NCI-H2107 treated with DMSO at 0.1 percent for 48 hours (cell line): ENCODE measurements around the gene CACNG4.

ENCODE experiments used
- DNase-seq: peaks from one replicate; lab custom pipeline; 2025; ENCODE audit not compliant: unreplicated experiment; lab: John Stamatoyannopoulos, UW

Gene CACNG4

DNA sequence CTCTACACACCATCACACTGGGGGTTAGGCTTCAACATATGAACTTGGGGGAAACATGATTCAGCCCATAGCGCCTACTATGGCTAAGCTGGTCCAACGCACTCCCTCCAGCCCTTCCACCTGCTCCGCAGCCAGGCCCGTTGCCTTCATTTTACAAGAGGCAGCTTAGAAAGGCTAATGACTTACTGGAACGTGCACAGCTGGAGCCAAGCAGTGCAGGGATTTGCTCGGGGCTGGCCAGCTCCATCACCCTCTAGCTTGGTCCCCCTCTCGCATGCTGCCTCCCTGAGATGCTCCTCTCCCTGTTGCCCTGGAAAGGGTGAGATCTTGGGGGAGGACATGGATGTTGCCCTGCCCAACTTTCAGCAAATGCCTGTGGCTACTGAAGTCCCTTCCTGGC is 77.0 kb downstream of the CACNG4 start:
- no peak for DNase-seq

DNA sequence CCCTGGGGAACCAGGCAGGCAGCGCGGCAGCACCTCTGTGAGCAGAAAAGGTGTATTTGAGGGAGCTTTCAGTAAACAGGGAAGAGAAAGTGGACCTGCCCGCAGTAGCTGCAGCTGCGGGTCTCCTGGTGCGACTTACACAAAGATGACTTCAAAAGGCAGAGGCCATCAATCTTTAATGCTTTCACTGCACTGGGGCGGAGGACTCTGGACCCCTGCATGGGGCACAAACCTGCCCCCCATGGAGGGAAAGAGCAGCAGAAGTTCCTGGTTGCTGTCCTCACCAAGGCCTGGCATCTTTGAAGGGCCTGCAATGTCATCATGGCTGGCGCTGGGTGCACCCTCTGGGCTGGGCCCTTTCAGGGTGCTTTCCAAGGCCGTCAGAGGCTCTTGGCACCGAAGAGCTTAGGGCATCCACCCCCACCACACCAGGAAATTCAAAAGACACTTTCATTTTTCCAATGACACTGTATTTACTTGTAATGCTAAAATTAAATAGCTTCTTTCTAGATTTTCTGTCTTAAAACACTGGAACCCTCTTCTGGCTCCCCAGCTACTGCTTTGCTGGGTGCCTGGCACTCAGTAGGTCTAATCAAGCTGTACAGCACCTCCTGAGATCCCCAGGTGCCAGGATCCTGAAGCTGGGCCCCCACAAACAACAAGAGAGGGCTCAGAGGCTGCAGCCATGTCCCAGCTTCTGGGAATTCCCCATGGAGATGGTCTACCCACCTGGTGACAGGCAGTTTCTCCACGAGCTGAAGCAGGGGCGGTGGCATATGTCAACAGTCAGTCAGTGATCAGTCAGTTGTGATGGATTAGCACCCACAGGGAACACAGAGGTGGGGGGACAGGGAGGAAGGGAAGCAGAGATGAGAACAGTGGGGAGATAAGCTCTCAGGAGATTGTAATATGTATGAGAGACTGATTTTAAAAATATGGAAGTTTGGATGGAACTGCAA is 77.7 kb downstream of the CACNG4 start:
- no peak for DNase-seq

DNA sequence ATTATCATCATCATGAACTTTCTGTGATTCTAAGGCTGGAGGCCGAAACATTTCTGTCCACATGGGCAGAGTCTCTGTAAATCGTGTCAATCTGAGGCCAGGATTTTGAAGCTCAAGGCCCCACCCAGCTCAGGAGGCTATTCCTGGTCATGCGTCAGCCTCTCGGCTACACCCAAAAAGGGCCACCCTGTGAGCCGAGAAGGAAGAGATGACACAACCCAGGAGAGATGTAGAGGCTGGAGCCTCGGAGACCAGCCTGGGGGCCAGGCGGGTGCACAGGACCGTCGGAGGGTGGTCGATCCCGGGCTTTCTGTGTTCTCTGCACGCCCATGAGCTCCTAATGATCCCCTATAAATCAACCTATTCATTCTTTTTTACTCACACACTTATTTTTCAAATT is 78.8 kb downstream of the CACNG4 start:
- DNase-seq = no peak

DNA sequence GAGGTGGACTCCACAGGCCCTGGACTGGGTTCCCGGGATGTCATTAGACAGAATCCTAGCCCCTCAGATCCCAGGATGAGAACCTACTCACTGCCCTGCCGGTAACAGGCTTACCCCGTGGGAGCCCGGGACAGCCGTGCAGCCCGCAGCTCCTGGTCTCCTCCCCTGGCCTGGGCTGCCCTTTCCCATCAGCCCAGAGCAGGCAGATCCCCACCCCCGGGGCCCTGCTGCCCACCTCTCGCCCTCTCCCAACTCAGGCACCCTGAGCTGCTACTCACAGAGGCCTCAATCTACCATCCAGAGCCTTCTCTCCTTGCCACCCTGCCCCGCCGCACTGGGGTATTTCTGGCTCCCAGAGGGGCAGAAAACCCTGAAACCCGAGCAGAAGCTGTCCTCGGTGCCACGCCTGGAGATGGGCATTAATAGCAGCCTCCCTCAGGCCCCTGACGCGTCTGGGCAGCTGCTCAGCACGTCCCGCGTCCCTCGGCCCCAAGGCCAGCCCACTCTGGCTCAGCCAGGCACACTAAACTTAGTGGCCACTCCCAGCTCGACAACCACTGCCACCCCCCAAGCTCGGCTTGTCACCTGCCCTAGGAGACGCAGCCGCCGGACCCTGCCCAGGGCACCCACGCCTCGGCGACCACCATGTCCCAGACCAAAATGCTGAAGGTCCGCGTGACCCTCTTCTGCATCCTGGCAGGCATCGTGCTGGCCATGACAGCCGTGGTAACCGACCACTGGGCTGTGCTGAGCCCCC is 79.7 kb downstream of the CACNG4 start, which contains the start of gene CACNG1:
Gene CACNG1, plus strand, starts transcription at position 539 of the 757 bp plus-strand sequence. Its CDS starts 107 bp downstream, at position 646.
- DNase-seq = no peak

DNA sequence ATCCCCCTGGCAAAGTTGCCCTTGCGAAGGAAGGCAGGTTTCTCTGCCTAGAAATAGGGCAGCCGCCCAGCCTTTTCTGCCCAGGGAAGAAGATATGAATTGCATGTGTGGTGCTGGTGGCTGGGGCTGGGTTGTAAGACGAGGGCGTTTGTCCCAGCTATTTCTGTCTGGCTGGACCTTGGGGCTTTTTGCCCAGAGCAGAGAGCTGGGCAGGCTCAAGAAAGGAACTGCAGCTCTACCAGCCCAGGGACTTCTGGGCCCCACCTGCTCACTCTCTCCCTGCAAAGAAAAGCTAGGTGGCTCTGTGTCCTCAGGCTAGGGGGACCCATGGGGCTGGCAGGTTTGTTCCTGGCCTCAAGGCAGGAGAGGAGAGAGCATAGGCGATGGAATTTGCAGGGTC is 80.4 kb downstream of the CACNG4 start:
- DNase-seq = no peak

DNA sequence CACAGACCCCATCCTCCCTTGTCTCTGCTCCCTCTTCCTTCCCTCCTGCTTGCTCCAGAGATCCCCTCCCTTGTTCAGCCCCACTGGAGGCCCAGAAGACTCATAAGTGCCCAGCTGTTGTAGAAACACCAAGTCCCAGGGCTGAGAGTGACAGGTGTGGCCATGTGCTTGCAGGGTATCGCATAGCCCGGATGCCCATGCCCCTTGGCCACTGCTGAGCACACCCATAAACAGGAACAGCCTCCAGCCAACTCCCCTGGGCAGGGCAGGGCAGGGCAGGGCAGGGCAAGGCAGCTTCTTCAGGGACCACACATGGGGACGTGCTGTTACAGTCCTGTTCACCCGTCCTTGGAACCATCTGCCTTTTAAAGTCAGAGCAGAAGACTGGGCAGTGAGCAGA is 81.9 kb downstream of the CACNG4 start:
- DNase-seq = no peak

DNA sequence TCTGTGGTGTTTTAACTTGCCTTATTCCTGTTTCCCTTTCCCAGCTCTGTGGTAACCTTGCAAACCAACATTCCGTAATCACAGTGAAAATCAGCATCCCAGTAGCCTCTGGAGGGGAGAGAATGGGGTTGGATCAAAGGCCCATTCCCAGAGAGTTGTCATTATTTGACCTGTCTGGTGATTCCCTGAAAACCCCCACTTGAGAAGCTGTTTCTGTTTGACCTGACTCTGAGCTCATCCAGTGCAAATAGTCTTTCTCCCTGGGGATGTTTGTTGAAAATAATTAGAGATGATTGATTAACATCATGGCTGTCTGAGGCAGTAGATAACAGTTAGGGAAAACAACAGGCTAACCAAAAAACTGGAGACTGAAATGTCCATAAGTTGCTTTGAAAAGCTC is 82.9 kb downstream of the CACNG4 start:
- DNase-seq = no peak

DNA sequence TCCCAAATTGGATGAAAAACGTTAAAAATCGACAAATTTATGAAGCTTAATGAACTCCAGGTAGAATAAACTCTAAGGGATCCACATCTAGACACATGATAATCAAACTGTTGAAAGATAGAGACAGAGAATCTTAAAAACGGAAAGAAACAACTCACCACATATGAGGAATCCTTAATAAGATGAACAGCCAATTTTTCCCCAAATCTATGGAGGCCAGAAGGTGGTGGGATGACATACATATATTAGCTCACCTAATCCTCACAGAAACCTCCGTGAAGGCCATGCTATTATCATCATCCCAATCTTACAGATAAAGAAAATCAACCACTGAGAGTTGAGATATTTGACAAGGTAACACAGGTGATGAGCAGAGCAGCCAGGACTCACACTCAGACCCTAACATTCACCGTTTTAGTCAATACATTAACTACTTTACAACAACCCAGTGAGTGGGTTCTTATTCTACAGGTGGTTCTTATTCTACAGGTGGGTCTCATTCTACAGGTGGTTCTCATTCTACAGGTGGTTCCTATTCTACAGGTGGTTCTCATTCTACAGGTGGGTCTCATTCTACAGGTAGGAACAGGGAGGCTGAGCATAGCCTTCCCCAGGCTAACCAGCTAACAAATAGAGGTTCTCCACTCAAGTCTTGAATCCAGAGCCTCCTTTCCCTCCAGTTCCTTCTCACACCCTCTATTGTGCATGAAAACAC is 84.7 kb downstream of the CACNG4 start:
- DNase-seq = no peak

DNA sequence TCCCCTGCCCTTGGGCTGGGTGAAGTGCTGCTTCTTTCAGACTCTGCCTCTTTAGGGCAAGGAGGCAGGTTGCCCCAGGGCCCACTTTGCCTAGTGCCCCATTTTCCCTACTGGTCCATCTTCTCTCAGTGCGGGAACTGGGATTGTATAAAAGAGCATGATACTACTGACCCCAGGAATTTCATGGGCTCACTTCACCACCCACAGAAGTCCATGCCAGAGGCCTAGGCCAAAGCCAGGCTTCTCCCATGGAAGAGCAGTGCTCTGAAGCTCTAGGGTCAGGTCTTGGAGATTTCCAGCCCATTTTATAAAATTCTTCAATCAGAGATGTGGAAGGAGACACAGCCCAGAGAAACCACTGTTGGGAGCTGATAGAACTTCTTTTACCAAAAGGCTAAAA is 85.6 kb downstream of the CACNG4 start:
- DNase-seq = no peak

DNA sequence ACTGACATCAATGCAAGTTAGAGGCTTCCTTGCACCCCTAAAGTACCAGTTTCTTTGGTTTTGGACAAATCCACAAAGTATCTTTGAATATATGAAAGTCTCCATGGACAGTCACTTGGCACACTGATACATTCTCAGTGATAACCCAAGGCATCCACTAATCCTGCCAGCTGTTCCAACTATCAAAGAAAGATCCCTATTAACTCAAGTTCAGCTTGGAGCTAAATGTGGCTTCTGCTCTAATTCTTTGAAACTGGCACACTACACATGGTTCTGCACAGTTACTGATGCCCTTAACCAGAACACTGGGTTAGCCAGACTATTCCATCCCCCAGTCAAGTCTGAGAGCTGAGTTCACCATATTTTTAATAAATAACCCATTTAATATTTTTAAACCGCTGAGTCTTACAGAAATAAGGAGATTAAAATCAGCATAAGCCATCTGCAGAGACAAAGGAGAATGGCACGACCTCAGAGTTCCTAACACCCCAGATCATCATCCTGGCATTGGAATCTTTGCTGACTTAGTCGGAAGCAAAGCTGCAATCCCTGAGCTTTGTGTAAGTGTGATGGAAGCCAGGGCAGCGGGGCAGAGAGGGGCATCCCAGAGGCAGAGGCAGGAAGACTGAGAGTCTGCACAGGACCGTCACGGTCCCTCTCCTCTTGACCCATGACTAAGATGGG is 86.1 kb downstream of the CACNG4 start:
- DNase-seq = no peak

DNA sequence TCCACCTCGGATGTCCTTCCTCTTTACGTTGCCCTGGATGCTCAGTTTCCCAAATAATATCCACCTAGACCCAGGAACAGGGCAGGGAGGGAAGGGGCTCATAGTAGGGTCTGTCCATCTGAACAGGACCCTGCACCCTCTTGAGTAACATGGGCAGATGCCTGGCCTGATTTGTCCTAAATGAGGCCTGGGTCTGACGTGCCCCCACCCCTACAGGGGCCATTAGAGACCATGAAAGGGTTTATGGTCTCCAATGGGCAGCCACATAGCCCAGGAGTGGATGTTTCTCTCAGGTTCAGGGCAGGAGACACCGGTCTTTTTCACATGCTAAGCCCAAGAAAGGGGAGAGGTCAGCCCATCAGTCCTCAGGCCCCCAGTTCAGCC is 86.6 kb downstream of the CACNG4 start:
- no peak for DNase-seq

DNA sequence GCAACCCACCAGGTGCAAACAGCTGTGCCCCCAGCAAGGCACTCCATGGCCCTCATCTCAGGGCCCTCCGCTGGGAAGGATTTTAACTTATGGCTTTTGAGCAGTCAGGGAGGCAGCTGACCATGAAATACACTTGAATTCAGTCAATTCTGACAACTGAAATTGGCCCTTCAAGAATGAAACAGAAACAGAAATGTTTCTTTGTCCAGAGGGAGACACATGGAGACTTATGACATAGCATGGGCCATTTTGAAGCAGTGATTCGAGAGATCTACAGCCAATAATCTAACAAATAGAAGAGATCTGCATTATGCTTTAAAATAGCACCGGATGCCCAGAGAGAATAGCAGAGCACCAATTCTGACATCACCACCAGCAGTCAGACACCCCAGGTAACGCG is 87.3 kb downstream of the CACNG4 start:
- DNase-seq = no peak

DNA sequence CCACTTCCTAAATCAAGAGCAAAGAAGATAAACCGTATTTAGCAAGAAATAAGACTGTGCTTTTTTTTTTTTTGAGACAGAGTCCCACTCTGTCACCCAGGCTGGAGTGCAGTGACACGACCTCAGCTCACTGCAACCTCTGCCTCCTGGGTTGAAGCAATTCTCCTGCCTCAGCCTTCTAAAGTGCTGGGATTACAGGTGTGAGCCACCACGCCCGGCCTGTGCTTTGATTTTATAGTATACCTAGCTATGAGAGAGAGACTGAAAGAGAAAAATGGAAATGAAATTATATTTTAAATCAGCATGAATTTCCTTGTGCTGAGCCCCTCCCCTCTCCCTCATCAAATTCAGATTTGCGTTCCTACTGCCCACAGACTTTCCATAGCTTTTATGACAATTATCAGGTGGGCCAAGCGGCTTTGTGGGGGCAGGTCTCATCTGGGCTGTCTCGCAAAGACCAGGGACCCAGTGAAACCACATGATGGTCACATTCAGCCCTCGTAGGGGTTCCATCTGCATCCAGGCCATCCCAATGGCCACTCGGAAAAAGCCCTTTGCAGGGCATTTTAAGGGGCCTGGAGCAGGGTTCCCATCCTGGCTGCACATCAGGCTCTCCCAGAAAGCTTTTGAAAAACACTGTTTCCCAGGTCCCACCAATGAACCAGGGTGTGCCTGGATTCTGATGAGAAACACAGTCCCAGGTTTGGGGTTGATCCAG is 88.4 kb downstream of the CACNG4 start:
- no peak for DNase-seq

DNA sequence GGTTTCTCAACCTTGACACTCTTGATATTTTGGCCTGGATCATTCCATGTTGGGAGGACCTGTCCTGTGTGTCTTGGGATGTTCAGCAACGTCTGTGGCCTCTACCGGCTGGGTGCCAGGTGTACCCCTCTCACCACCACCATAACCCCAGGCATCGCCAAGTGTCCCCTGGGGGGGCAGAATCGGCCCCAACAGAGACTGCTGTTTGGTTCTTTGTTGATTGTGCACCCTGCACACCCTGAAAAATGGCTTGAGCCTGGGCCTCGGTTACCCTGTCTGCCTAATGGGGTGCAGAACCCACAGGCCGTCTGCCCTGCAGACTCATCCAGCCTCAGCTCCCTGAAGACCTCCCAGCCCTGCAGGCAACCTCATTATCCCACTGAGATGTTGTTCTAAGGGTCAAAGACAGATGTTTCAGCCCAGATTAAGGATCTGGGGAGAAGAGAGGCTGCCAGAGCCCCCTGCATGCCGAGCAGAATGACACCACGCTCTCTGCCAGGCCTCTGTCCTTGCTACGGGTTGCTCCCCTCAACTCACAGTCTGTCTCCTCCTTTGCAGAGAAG is 89.0 kb downstream of the CACNG4 start:
- no peak for DNase-seq

DNA sequence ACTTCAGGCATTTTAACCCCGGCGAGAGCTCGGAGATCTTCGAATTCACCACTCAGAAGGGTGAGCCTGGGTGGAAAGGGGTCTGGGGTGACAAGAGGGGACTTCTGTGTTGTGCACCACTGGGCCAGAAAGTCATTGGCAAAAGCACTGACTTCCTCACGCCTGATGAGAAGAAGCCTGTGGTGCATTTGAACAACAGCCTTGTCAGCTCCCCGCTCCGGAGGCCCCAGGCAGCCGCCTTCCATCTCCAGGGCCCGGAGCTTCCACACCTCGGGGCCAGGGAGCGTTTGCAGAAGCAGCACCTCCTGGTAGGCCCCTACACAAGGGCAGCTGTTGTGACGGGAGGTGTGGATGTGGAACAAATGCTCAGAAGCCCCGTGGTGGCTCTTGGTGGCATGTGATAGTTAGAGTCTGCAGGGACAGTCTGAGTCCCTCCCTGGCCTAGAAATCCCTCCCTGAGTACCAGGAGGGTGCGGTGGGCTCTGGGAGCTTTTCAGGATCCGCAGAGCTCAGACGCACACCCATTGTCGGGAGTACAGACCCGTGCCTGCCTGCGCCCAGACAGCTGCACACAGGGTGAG is 89.6 kb downstream of the CACNG4 start:
- no peak for DNase-seq

DNA sequence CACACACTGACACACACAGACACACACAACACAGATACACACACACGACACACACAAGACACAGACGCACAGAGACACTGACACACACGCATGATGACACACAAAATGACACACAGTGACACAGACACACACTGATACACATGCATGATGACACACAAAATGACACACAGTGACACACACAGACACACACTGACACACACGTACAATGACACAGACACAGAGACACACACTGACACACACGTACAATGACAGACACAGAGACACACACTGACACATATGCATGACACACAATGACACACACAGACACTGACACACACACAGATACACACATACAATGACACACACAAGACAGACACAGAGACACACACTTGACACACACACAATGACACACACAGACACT is 90.1 kb downstream of the CACNG4 start:
- no peak for DNase-seq

DNA sequence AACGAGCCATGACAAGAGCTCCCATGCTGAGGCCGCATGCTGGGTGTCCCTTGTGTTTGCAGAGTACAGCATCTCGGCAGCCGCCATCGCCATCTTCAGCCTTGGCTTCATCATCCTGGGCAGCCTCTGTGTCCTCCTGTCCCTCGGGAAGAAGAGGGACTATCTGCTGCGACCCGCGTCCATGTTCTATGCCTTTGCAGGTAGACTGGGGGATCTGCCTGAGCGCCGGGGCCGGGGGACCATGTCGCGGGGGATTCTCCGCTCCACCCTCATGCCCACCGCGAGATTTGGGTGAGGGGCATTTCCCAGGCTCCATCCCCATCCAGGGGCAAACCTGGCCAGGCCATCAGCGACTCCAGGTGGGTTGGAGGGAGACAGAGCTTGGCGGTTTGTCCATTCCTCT is 90.5 kb downstream of the CACNG4 start:
- DNase-seq = no peak

DNA sequence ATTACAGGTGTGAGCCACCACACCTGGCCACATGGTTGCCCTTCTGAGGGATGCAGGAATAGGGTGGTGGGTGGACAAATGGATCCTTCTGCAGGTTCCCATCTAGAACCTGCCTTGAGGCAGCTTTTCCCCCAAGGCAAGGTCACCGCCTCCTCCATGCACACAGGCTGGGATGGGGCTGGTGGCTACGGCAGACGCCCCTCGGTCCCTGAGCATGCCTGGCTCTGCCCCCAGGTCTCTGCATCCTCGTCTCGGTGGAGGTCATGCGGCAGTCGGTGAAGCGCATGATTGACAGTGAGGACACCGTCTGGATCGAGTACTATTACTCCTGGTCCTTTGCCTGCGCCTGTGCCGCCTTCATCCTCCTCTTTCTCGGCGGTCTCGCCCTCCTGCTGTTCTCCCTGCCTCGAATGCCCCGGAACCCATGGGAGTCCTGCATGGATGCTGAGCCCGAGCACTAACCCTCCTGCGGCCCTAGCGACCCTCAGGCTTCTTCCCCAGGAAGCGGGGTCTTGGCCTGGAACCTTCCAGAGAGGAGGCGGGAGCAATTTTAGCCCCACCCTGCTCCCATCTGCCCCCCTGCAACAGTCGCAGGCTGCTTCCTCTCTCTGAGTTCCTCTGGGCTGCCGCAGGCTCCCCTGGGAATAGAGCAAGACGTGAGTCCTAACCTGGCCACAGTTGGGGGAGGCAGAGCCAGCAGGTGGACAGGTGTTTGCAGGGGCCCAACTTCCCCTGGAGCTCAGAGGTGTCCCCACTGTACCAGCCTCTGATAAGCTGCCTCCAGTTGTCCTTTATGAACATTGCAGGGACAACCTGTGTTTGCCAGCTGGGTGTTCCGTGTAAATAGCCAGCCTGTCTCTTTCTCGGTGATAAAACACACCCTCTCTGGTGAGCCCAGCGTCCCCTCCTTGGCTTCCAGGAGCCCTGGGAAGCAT is 91.6 kb downstream of the CACNG4 start:
- DNase-seq = no peak
